Astrocyte (in vitro differentiated cells and primary cell): Measurements from ENCODE around the gene DAGLA.

ENCODE experiments used
- CTCF ChIP-seq: IDR thresholded peaks from 2 replicates; pipeline ENCODE4 v1.5.1; 2011; ENCODE audit warnings: low read depth, mild to moderate bottlenecking, inconsistent platforms, low read length, moderate library complexity; ENCODE audit not compliant: insufficient read depth
- EZH2 ChIP-seq: IDR thresholded peaks from 2 replicates; pipeline ENCODE4 v1.6.1; 2012; ENCODE audit warnings: mild to moderate bottlenecking, low read length, inconsistent platforms; ENCODE audit not compliant: insufficient read depth

GRCh38 chr11:61744181-61744580 is 64.0 kb downstream of the DAGLA start:
- no peak for TF ChIP-seq EZH2
- no peak for TF ChIP-seq CTCF
